HepG2 (cell line): Measurements from ENCODE around the gene SYNJ2. TPM values are rescaled to one million over a fixed set of nuclear protein-coding genes. Genes with fewer than 3 reads are reported as not detected.
A peak's percentile ranks its signal among the peaks of the same experiment; 100 is the strongest.

Experiments used
- ARHGAP35 ChIP-seq: sonication (generic); formaldehyde crosslinking; IDR thresholded peaks from 2 replicates; pipeline ENCODE4 v1.9.0; 2022; ENCODE audit warnings: mild to moderate bottlenecking, inconsistent platforms, moderate library complexity, missing genetic modification reagents, borderline replicate concordance
- CENPBD1 ChIP-seq: sonication (generic); formaldehyde crosslinking; IDR thresholded peaks from 2 replicates; pipeline ENCODE4 v1.8.0; 2022; ENCODE audit warnings: missing genetic modification reagents, low read depth, mild to moderate bottlenecking, borderline replicate concordance
- DBP ChIP-seq: sonication (generic); formaldehyde crosslinking; IDR thresholded peaks from 2 replicates; pipeline ENCODE4 v1.4.0; 2020; ENCODE audit warnings: missing genetic modification reagents; ENCODE audit errors: not compliant biosample characterization
- DMAP1 ChIP-seq: IDR thresholded peaks from 2 replicates; pipeline ENCODE4 v1.6.1; 2016
- HCFC1 ChIP-seq: fragments of 150-350 bp; IDR thresholded peaks from 2 replicates; pipeline ENCODE4 v1.6.1; 2014; ENCODE audit warnings: low read depth, low read length
- IKZF1 ChIP-seq: fragments of 450-650 bp; IDR thresholded peaks from 2 replicates; pipeline ENCODE4 v1.7.1; 2016
- KAT8 ChIP-seq: IDR thresholded peaks from 2 replicates; pipeline ENCODE4 v1.6.1; 2016; ENCODE audit warnings: missing genetic modification reagents, missing compliant biosample characterization
- KIAA2018 ChIP-seq: sonication (generic); formaldehyde crosslinking; IDR thresholded peaks from 2 replicates; pipeline ENCODE4 v1.5.0; 2020; ENCODE audit warnings: mild to moderate bottlenecking, missing genetic modification reagents, borderline replicate concordance
- KLF9 ChIP-seq: IDR thresholded peaks from 2 replicates; pipeline ENCODE4 v1.6.1; 2016; ENCODE audit warnings: low read depth
- MIXL1 ChIP-seq: IDR thresholded peaks from 2 replicates; pipeline ENCODE4 v1.6.1; 2016
- MTA3 ChIP-seq: sonication (generic); formaldehyde crosslinking; IDR thresholded peaks from 2 replicates; pipeline ENCODE4 v1.4.0; 2020; ENCODE audit warnings: missing genetic modification reagents
- REL ChIP-seq: sonication (generic); formaldehyde crosslinking; conservative IDR thresholded peaks from 2 replicates; pipeline ENCODE4 v1.8.0; 2022; ENCODE audit warnings: mild to moderate bottlenecking, missing genetic modification reagents, moderate library complexity
- REXO4 ChIP-seq: sonication (generic); formaldehyde crosslinking; IDR thresholded peaks from 2 replicates; pipeline ENCODE4 v1.8.0; 2022; ENCODE audit warnings: missing genetic modification reagents, mild to moderate bottlenecking, borderline replicate concordance
- TCF12 ChIP-seq, 2 experiments: fragments of 450-650 bp in 1 of 2; sonication (generic) in 1 of 2; formaldehyde crosslinking in 1 of 2; IDR thresholded peaks; 2 replicates each; pipeline versions ENCODE4 v1.6.1 to v1.8.0; 2017 to 2022; ENCODE audit warnings: antibody characterized with exemption in 1 of 2, mild to moderate bottlenecking in 1 of 2, missing genetic modification reagents in 1 of 2, moderate library complexity in 1 of 2
- ZNF264 ChIP-seq: sonication (generic); formaldehyde crosslinking; IDR thresholded peaks from 2 replicates; pipeline ENCODE4 v1.4.0; 2020; ENCODE audit warnings: missing genetic modification reagents
- ZNF44 ChIP-seq: sonication (generic); formaldehyde crosslinking; IDR thresholded peaks from 2 replicates; pipeline ENCODE4 v1.5.1; 2020; ENCODE audit warnings: mild to moderate bottlenecking, missing genetic modification reagents
- ZNF451 ChIP-seq: sonication (generic); formaldehyde crosslinking; IDR thresholded peaks from 2 replicates; pipeline ENCODE4 v1.5.0; 2020; ENCODE audit warnings: mild to moderate bottlenecking, missing genetic modification reagents
- polyA plus RNA-seq, 8 experiments: library from polyadenylated mRNA; depleted of rRNA in 3 of 8; stranded (reverse) in 7 of 8; unstranded in 1 of 8; fragments of >200 nt; fragmentation: Illumina TruSeq in 4 of 8; extraction: Trizol in 4 of 8; gene quantifications; 2 replicates each; pipeline versions ENCODE4 v1.2.1 to v1.2.3, GENCODE V29; 2011 to 2016; ENCODE audit warnings: low read depth in 4 of 8, missing spikeins in 1 of 8, mixed read lengths in 1 of 8; ENCODE audit not compliant: insufficient read depth in 1 of 8
- total RNA-seq, 5 experiments: library from RNA; depleted of rRNA; stranded (reverse); fragments of >200 nt; fragmentation: Illumina TruSeq; extraction: Trizol; gene quantifications; 2 replicates each; pipeline ENCODE4 v1.2.3, GENCODE V29; 2016; ENCODE audit warnings: low read depth in 1 of 5
- TF ChIP-seq, protein P1 (sequence below): sonication (generic); formaldehyde crosslinking; IDR thresholded peaks from 2 replicates; pipeline ENCODE4 v1.8.0; 2023; ENCODE audit warnings: mild to moderate bottlenecking, missing genetic modification reagents
- TF ChIP-seq, protein P2 (sequence below): sonication (generic); formaldehyde crosslinking; IDR thresholded peaks from 2 replicates; pipeline ENCODE4 v1.5.0; 2020; ENCODE audit warnings: mild to moderate bottlenecking, missing genetic modification reagents, moderate library complexity

The SYNJ2 gene
- total and polyA plus RNA-seq, 2 of the 13 experiments (the other 11 are each of a cell fraction or from before 2014, with no cell fraction given) = 39.1 to 57.6 TPM

DNA sequence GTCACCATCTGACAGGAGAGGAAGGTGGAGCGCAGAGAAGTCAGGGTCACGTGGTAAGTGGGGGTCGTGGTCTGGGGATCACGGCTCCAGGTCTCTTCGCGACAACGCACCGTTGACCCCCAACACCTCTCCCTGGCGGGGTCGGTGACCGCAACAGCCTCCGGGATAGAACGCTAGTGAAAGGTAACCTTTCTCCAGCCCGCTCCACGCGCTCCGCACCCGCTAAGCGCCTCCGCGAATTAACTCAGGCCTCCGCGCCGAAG, 600 bp upstream of the SYNJ2 start (continued):
- TF ChIP-seq ARHGAP35 (CRISPR knock-in tag) = 0 out of 2 replicates have a peak, but pooled peaks have one; percentile 64
- TF ChIP-seq REXO4 (CRISPR knock-in tag) = no peak
- TF ChIP-seq KLF9 (CRISPR knock-in tag) = no peak
- TF ChIP-seq CENPBD1 (CRISPR knock-in tag) = no peak; the same call in 1 of the 2 replicates
- no peak for TF ChIP-seq IKZF1
- no peak for TF ChIP-seq REL (CRISPR knock-in tag)
- TF ChIP-seq DBP = no peak
- TF ChIP-seq KIAA2018 (CRISPR knock-in tag) = no peak
- no peak for TF ChIP-seq ZNF451 (CRISPR knock-in tag)
- TF ChIP-seq HCFC1 = no peak
- TF ChIP-seq ZNF44 (CRISPR knock-in tag) = no peak
- no peak for TF ChIP-seq MTA3 (CRISPR knock-in tag)
- TF ChIP-seq ZNF264 (CRISPR knock-in tag) = no peak
- TF ChIP-seq, protein P1, sequence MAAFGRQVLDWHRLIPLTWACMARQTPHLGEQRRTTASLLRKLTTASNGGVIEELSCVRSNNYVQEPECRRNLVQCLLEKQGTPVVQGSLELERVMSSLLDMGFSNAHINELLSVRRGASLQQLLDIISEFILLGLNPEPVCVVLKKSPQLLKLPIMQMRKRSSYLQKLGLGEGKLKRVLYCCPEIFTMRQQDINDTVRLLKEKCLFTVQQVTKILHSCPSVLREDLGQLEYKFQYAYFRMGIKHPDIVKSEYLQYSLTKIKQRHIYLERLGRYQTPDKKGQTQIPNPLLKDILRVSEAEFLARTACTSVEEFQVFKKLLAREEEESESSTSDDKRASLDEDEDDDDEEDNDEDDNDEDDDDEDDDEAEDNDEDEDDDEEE = no peak; the same call in 1 of the 2 replicates
- TF ChIP-seq DMAP1 (CRISPR knock-in tag) = no peak
- TF ChIP-seq, protein P2, sequence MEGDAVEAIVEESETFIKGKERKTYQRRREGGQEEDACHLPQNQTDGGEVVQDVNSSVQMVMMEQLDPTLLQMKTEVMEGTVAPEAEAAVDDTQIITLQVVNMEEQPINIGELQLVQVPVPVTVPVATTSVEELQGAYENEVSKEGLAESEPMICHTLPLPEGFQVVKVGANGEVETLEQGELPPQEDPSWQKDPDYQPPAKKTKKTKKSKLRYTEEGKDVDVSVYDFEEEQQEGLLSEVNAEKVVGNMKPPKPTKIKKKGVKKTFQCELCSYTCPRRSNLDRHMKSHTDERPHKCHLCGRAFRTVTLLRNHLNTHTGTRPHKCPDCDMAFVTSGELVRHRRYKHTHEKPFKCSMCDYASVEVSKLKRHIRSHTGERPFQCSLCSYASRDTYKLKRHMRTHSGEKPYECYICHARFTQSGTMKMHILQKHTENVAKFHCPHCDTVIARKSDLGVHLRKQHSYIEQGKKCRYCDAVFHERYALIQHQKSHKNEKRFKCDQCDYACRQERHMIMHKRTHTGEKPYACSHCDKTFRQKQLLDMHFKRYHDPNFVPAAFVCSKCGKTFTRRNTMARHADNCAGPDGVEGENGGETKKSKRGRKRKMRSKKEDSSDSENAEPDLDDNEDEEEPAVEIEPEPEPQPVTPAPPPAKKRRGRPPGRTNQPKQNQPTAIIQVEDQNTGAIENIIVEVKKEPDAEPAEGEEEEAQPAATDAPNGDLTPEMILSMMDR (CRISPR knock-in tag) = no peak
- no peak for TF ChIP-seq MIXL1 (CRISPR knock-in tag)
- no peak for TF ChIP-seq TCF12 (IDR thresholded peaks at IDR 0.05)
- TF ChIP-seq TCF12 (CRISPR knock-in tag; IDR thresholded peaks at IDR 0.05) = no peak
- TF ChIP-seq KAT8 = no peak
